H9 (cell line): ENCODE measurements around the gene DOCK9. TPM values are rescaled to one million over a fixed set of nuclear protein-coding genes. Genes with fewer than 3 reads are reported as not detected.

Experiments used
- DNase-seq: peaks from one replicate; pipeline ENCODE4 v3.0.0-alpha.2; 2017
- H2AFZ ChIP-seq: one replicate; pipeline ENCODE4 v1.6.1; 2013; ENCODE audit warnings: mild to moderate bottlenecking, low read length, control low read depth, moderate library complexity
- H2AK5ac ChIP-seq: 2 replicates; pipeline ENCODE4 v1.6.1; 2013; ENCODE audit warnings: low read length, control low read depth, mixed read lengths; ENCODE audit not compliant: insufficient read length
- H2BK120ac ChIP-seq: one replicate; pipeline ENCODE4 v1.6.1; 2013; ENCODE audit warnings: low read depth, mild to moderate bottlenecking, low read length, control low read depth, inconsistent platforms; ENCODE audit not compliant: poor library complexity, severe bottlenecking
- H2BK12ac ChIP-seq: 2 replicates; pipeline ENCODE4 v1.6.1; 2013; ENCODE audit warnings: low read length, control low read depth, mixed read lengths, low read depth; ENCODE audit not compliant: insufficient read length
- H2BK15ac ChIP-seq: 2 replicates; pipeline ENCODE4 v1.6.1; 2013; ENCODE audit warnings: low read depth, low read length, control low read depth
- H2BK20ac ChIP-seq: one replicate; pipeline ENCODE4 v1.6.1; 2013; ENCODE audit warnings: low read depth, mild to moderate bottlenecking, low read length, control low read depth, inconsistent platforms; ENCODE audit not compliant: poor library complexity, severe bottlenecking
- H2BK5ac ChIP-seq: 2 replicates; pipeline ENCODE4 v1.6.1; 2013; ENCODE audit warnings: low read length, control low read depth, mixed read lengths; ENCODE audit not compliant: insufficient read length
- H3K14ac ChIP-seq: 2 replicates; pipeline ENCODE4 v1.6.1; 2013; ENCODE audit warnings: low read length, control low read depth; ENCODE audit not compliant: insufficient read depth
- H3K18ac ChIP-seq: 2 replicates; pipeline ENCODE4 v1.6.1; 2013; ENCODE audit warnings: low read depth, mild to moderate bottlenecking, mixed read lengths, low read length, control low read depth; ENCODE audit not compliant: insufficient read length
- H3K23ac ChIP-seq: 2 replicates; pipeline ENCODE4 v1.6.1; 2013; ENCODE audit warnings: low read length, control low read depth, mixed read lengths, low read depth; ENCODE audit not compliant: insufficient read length
- H3K23me2 ChIP-seq: 2 replicates; pipeline ENCODE4 v1.6.1; 2013; ENCODE audit warnings: low read depth, mild to moderate bottlenecking, mixed read lengths, low read length, control low read depth; ENCODE audit not compliant: insufficient read length, poor library complexity, severe bottlenecking
- H3K27ac ChIP-seq: 2 replicates; pipeline ENCODE4 v1.5.1; 2013; ENCODE audit warnings: low read length, control low read depth, mixed read lengths, low read depth; ENCODE audit not compliant: insufficient read length
- H3K27me3 ChIP-seq: 2 replicates; pipeline ENCODE4 v1.6.1; 2013; ENCODE audit warnings: low read length, control low read depth, inconsistent platforms; ENCODE audit not compliant: insufficient read depth
- H3K4ac ChIP-seq: 2 replicates; pipeline ENCODE4 v1.6.1; 2013; ENCODE audit warnings: low read depth, mild to moderate bottlenecking, control low read depth, inconsistent platforms, low read length, moderate library complexity
- H3K4me1 ChIP-seq: 2 replicates; pipeline ENCODE4 v1.6.1; 2013; ENCODE audit warnings: low read length, control low read depth, inconsistent platforms; ENCODE audit not compliant: insufficient read depth
- H3K4me2 ChIP-seq: 2 replicates; pipeline ENCODE4 v1.6.1; 2013; ENCODE audit warnings: low read length, control low read depth, mixed read lengths; ENCODE audit not compliant: insufficient read length, insufficient read depth
- H3K56ac ChIP-seq: 2 replicates; pipeline ENCODE4 v1.6.1; 2013; ENCODE audit warnings: low read depth, mild to moderate bottlenecking, mixed read lengths, low read length, control low read depth; ENCODE audit not compliant: insufficient read length
- H3K79me1 ChIP-seq: 2 replicates; pipeline ENCODE4 v1.6.1; 2013; ENCODE audit warnings: low read depth, mild to moderate bottlenecking, moderate library complexity, low read length, control low read depth, inconsistent platforms; ENCODE audit not compliant: insufficient read depth, poor library complexity, severe bottlenecking
- H3K79me2 ChIP-seq: 2 replicates; pipeline ENCODE4 v1.6.1; 2013; ENCODE audit warnings: low read length, control low read depth, inconsistent platforms; ENCODE audit not compliant: insufficient read depth
- H3K9ac ChIP-seq: 2 replicates; pipeline ENCODE4 v1.6.1; 2013; ENCODE audit warnings: low read length, control low read depth, mixed read lengths; ENCODE audit not compliant: insufficient read length; ENCODE audit errors: extremely low read depth
- H3K9me3 ChIP-seq: one replicate; pipeline ENCODE4 v1.6.1; 2013; ENCODE audit warnings: low read depth, low read length, inconsistent platforms; ENCODE audit not compliant: control insufficient read depth
- H3T11ph ChIP-seq: one replicate; pipeline ENCODE4 v1.6.1; 2013; ENCODE audit warnings: mild to moderate bottlenecking, low read length, control low read depth, inconsistent platforms
- H4K20me1 ChIP-seq: one replicate; pipeline ENCODE4 v1.6.1; 2013; ENCODE audit not compliant: control insufficient read depth, insufficient read length, insufficient read depth
- H4K5ac ChIP-seq: 2 replicates; pipeline ENCODE4 v1.6.1; 2013; ENCODE audit warnings: low read depth, mild to moderate bottlenecking, mixed read lengths, low read length, control low read depth; ENCODE audit not compliant: insufficient read length
- H4K8ac ChIP-seq: replicated peaks from 2 replicates; pipeline ENCODE4 v1.6.1; 2013; ENCODE audit warnings: low read length, control low read depth, mixed read lengths, low read depth; ENCODE audit not compliant: insufficient read length
- H4K91ac ChIP-seq: 2 replicates; pipeline ENCODE4 v1.6.1; 2013; ENCODE audit warnings: low read depth, mild to moderate bottlenecking, moderate library complexity, mixed read lengths, low read length, control low read depth; ENCODE audit not compliant: insufficient read length
- H3K27ac Mint-ChIP-seq, 3 experiments: 2 replicates in 2 of 3; 3 replicates in 1 of 3; pipeline ENCODE4 v1.8.0; 2020 to 2021; ENCODE audit warnings: mixed read lengths in 3 of 3, mild to moderate bottlenecking in 1 of 3, moderate library complexity in 1 of 3
- H3K27me3 Mint-ChIP-seq: 2 replicates; pipeline ENCODE4 v1.8.0; 2021; ENCODE audit warnings: low read depth, mild to moderate bottlenecking, moderate library complexity, mixed read lengths
- H3K36me3 Mint-ChIP-seq, 3 experiments: 2 replicates in 2 of 3; 3 replicates in 1 of 3; pipeline ENCODE4 v1.8.0; 2020 to 2021; ENCODE audit warnings: low read depth in 3 of 3, mixed read lengths in 3 of 3; ENCODE audit not compliant: insufficient read depth in 1 of 3
- H3K4me1 Mint-ChIP-seq, 2 experiments: 2 replicates each; pipeline ENCODE4 v1.8.0; 2020; ENCODE audit warnings: mixed read lengths in 2 of 2
- H3K4me3 Mint-ChIP-seq, 2 experiments: 2 replicates in 1 of 2; 3 replicates in 1 of 2; pipeline ENCODE4 v1.8.0; 2020 to 2021; ENCODE audit warnings: mild to moderate bottlenecking in 2 of 2, mixed read lengths in 2 of 2, moderate library complexity in 1 of 2
- H3K9me3 Mint-ChIP-seq, 2 experiments: 2 replicates in 1 of 2; 3 replicates in 1 of 2; pipeline ENCODE4 v1.8.0; 2020; ENCODE audit warnings: mild to moderate bottlenecking in 2 of 2, mixed read lengths in 2 of 2, moderate library complexity in 1 of 2
- CTCF ChIP-seq: fragments of 200-600 bp; sonication (generic); conservative IDR thresholded peaks from 3 replicates; pipeline ENCODE4 v1.8.0; 2021; ENCODE audit warnings: antibody characterized with exemption, mild to moderate bottlenecking
- WGBS: extraction: QIAGEN DNeasy Blood & Tissue Kit; methylation state at CpG from one replicate; pipeline ENCODE4 v1.1.7; 2013; ENCODE audit warnings: missing lambda C conversion rate, low lambda C conversion rate, mixed read lengths; ENCODE audit not compliant: insufficient read length; ENCODE audit errors: extremely low coverage; 5-methylcytosine and 5-hydroxymethylcytosine counted together
- total RNA-seq: library from RNA; stranded (reverse); gene quantifications from 2 replicates; pipeline ENCODE4 v1.2.1, GENCODE V29; 2021

DOCK9 gene
- total RNA-seq, 1 experiment from 2014 or later = 23.0 TPM

- Mint-ChIP-seq H3K27me3 (no peaks in the 10 kb centered on the region), H3K27ac (no peak overlapping the region)
- no peak overlapping the region for H2BK12ac ChIP-seq
These were observed 134.4 kb downstream of the DOCK9 start for GRCh38 chr13:98843482-98843877.

More at GRCh38 chr13:98843482-98843877, 134.4 kb downstream of the DOCK9 start:
- Histone ChIP-seq H3K4me2 (no peak overlapping the region), H3K9me3 (no peaks in the 10 kb centered on the region), H3K27me3 (no peaks in the 10 kb centered on the region), H2BK5ac (no peak overlapping the region), H3K23ac (no peak overlapping the region), H3K14ac (no peak overlapping the region), H3K79me1 (no peaks in the 10 kb centered on the region), H4K5ac (no peak overlapping the region), H4K91ac (no peak overlapping the region), H3K9ac (no peak overlapping the region), H3K23me2 (no peaks in the 10 kb centered on the region), H3K79me2 (no peaks in the 10 kb centered on the region), H2AFZ (no peak overlapping the region), H3K27ac (no peak overlapping the region), H2BK15ac (no peak overlapping the region), H2BK20ac (no peak overlapping the region), H3T11ph (no peak overlapping the region), H3K18ac (no peak overlapping the region), H3K56ac (no peak overlapping the region), H2AK5ac (no peak overlapping the region), H3K4ac (no peak overlapping the region), H4K8ac (no peak overlapping the region), H3K4me1 (no peaks in the 10 kb centered on the region; the same call in 1 of the 2 replicates), H4K20me1 (no peaks in the 10 kb centered on the region), H2BK120ac (no peak overlapping the region)
- Mint-ChIP-seq H3K36me3 (peaks cover 0 to 2% (median 0%) of the 10 kb centered on the region in 3 experiments; a peak in 1 of 7 replicates), H3K4me3 (no peak overlapping the region), H3K9me3 (no peaks in the 10 kb centered on the region; a peak in 1 of 5 replicates), H3K4me1 (peaks cover 14 to 20% of the 10 kb centered on the region in 2 experiments)
- TF ChIP-seq CTCF = no peak
- no peak for DNase-seq
- no CpG with 5 or more reads among the region's 3 CpGs for WGBS
